T-helper 17 cell (primary cell): ENCODE measurements around the gene FRRS1L. TPM values are rescaled to one million over a fixed set of nuclear protein-coding genes. Genes with fewer than 3 reads are reported as not detected.

Experiments used
- ATAC-seq: fragments of 150-1000 bp; cut with Tn5 transposase; 2 replicates; pipeline ENCODE4 v1.10.0; 2021; ENCODE audit warnings: mild to moderate bottlenecking, moderate library complexity
- DNase-seq, 3 donors: peaks; one replicate each; pipeline versions ENCODE4 v3.0.0 to v3.0.0-alpha.2; 2020 to 2021
- H3K9me3 ChIP-seq: one replicate; pipeline ENCODE4 v1.7.0; 2013; ENCODE audit warnings: low read length, mild to moderate bottlenecking; ENCODE audit not compliant: control insufficient read depth, poor library complexity, severe bottlenecking
- H3K27ac Mint-ChIP-seq: one replicate; pipeline ENCODE4 v1.8.0; 2022; ENCODE audit warnings: mild to moderate bottlenecking, moderate library complexity, mixed read lengths
- H3K27me3 Mint-ChIP-seq: one replicate; pipeline ENCODE4 v1.8.0; 2022; ENCODE audit warnings: mixed read lengths
- H3K36me3 Mint-ChIP-seq: one replicate; pipeline ENCODE4 v1.8.0; 2022; ENCODE audit warnings: low read depth, mixed read lengths
- H3K4me1 Mint-ChIP-seq: one replicate; pipeline ENCODE4 v1.8.0; 2022; ENCODE audit warnings: mild to moderate bottlenecking, mixed read lengths
- H3K4me3 Mint-ChIP-seq: one replicate; pipeline ENCODE4 v1.8.0; 2022; ENCODE audit warnings: mild to moderate bottlenecking, moderate library complexity, mixed read lengths
- total RNA-seq, 4 donors: library from RNA in 2 of 4; stranded (reverse) in 2 of 4; gene quantifications; one replicate each; pipeline ENCODE4 v1.2.3 and lab custom pipeline; 2022 to 2026

Gene FRRS1L
- total RNA-seq, 2 donors from 2014 or later = not detected

GRCh38 chr9:109117856-109118807 is 48.9 kb downstream of the FRRS1L start:
- peaks cover 41% of the 10 kb centered on the region for H3K4me1 Mint-ChIP-seq

GRCh38 chr9:109115931-109116526 is 51.0 kb downstream of the FRRS1L start:
- no peaks in the 10 kb centered on the region for H3K36me3 Mint-ChIP-seq
- no peaks in the 10 kb centered on the region for H3K9me3 ChIP-seq
- H3K4me3 Mint-ChIP-seq = peak overlapping the region; percentile 50
- DNase-seq (no peak), ATAC-seq (no peak)
- H3K4me1 Mint-ChIP-seq = peaks cover 50% of the 10 kb centered on the region
- H3K27me3 Mint-ChIP-seq = no peaks in the 10 kb centered on the region
- peak overlapping the region; percentile 87 for H3K27ac Mint-ChIP-seq

More at GRCh38 chr9:109117856-109118807, 48.9 kb downstream of the FRRS1L start:
- Mint-ChIP-seq H3K36me3 (no peaks in the 10 kb centered on the region), H3K4me3 (peak overlapping the region; percentile 94), H3K27ac (peak overlapping the region; percentile 87), H3K27me3 (no peaks in the 10 kb centered on the region)
- DNase-seq (peak in 1 of 3 donors; percentile 35), ATAC-seq (peak; percentile 11)
- no peaks in the 10 kb centered on the region for H3K9me3 ChIP-seq

- no peaks in the 10 kb centered on the region for H3K9me3 ChIP-seq
- Mint-ChIP-seq H3K27ac (peak overlapping the region; percentile 82), H3K27me3 (no peaks in the 10 kb centered on the region), H3K4me3 (peak overlapping the region; percentile 66), H3K36me3 (no peaks in the 10 kb centered on the region), H3K4me1 (peaks cover 62% of the 10 kb centered on the region)
- ATAC-seq (no peak), DNase-seq (no peak)
Measured at GRCh38 chr9:109114670-109115069, 52.4 kb downstream of the FRRS1L start.

- no peaks in the 10 kb centered on the region for H3K9me3 ChIP-seq
- Mint-ChIP-seq H3K27ac (peak overlapping the region; percentile 82), H3K27me3 (no peaks in the 10 kb centered on the region), H3K36me3 (no peaks in the 10 kb centered on the region), H3K4me1 (peaks cover 62% of the 10 kb centered on the region), H3K4me3 (peak overlapping the region; percentile 66)
- no peak for DNase-seq
- no peak for ATAC-seq
Measured at GRCh38 chr9:109113892-109114609, 53.0 kb downstream of the FRRS1L start.

DNA sequence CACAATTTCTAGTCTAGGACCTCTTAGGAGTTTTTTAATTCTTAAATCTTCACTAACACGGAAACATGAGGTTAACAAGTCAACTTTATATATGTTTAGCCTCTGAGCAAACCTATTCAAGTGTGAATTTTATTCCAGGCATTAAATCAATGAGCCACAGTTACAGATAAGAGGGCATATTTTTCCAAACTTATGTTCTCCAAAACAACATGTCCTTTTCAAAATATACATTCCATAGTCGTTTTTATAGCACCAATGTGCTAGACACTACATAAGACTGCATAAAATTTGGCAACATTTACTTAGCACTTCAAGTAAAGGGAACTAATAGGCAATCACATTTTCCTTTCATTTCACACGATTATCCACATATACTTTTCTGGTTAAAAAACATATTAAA is 53.8 kb downstream of the FRRS1L start:
- ATAC-seq (no peak), DNase-seq (no peak)
- Mint-ChIP-seq H3K4me3 (no peak overlapping the region), H3K27me3 (no peaks in the 10 kb centered on the region), H3K36me3 (no peaks in the 10 kb centered on the region), H3K27ac (peak overlapping the region; percentile 82), H3K4me1 (peaks cover 58% of the 10 kb centered on the region)
- no peaks in the 10 kb centered on the region for H3K9me3 ChIP-seq

GRCh38 chr9:109110329-109111021 is 56.6 kb downstream of the FRRS1L start:
- Mint-ChIP-seq H3K4me3 (peak overlapping the region; percentile 83), H3K4me1 (peaks cover 50% of the 10 kb centered on the region), H3K36me3 (no peaks in the 10 kb centered on the region), H3K27ac (peak overlapping the region; percentile 99), H3K27me3 (no peaks in the 10 kb centered on the region)
- ATAC-seq = peak; percentile 87
- no peaks in the 10 kb centered on the region for H3K9me3 ChIP-seq
- DNase-seq = no peak

DNA sequence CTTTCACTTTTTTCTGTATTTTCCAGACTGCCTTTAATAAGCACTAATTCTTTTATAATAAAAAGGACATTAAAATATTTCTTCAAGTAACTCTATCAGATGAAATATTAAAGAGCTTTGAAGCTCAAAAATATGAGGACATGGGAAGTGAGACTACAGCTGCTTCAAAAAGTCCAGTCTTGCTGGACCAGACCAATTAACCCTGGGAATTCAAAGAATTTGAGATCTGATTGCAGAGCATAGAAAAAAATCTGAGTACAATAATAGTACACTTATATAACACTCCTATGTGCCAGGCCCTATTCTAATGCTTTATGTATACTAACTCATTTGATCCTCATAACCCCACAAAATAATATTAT is 57.1 kb downstream of the FRRS1L start:
- H3K9me3 ChIP-seq = no peaks in the 10 kb centered on the region
- Mint-ChIP-seq H3K4me1 (peaks cover 47% of the 10 kb centered on the region), H3K36me3 (no peaks in the 10 kb centered on the region), H3K27ac (peak overlapping the region; percentile 99), H3K27me3 (no peaks in the 10 kb centered on the region), H3K4me3 (no peak overlapping the region)
- ATAC-seq (no peak), DNase-seq (no peak)

DNA sequence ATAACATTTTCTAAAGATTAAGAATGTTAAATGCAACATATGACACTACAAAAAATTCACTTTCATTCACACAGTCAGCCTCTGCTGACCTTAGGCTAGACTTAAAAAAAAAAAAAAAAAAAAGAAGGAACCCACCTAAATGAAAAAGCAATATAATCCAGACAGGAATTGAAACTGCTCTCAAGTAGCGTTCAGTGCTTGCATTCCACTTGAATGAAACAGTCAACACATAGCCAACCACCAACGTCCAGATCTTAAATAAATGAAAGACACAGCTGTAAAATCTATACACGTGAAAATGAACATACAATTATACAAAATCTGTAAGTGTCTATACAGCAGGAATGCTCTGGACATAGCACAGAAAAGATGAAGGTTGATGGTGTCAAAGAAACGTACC is 58.7 kb downstream of the FRRS1L start:
- no peaks in the 10 kb centered on the region for H3K9me3 ChIP-seq
- Mint-ChIP-seq H3K4me1 (peaks cover 38% of the 10 kb centered on the region), H3K27me3 (no peaks in the 10 kb centered on the region), H3K27ac (peak overlapping the region; percentile 86), H3K4me3 (no peak overlapping the region), H3K36me3 (no peaks in the 10 kb centered on the region)
- ATAC-seq = no peak
- DNase-seq = no peak

DNA sequence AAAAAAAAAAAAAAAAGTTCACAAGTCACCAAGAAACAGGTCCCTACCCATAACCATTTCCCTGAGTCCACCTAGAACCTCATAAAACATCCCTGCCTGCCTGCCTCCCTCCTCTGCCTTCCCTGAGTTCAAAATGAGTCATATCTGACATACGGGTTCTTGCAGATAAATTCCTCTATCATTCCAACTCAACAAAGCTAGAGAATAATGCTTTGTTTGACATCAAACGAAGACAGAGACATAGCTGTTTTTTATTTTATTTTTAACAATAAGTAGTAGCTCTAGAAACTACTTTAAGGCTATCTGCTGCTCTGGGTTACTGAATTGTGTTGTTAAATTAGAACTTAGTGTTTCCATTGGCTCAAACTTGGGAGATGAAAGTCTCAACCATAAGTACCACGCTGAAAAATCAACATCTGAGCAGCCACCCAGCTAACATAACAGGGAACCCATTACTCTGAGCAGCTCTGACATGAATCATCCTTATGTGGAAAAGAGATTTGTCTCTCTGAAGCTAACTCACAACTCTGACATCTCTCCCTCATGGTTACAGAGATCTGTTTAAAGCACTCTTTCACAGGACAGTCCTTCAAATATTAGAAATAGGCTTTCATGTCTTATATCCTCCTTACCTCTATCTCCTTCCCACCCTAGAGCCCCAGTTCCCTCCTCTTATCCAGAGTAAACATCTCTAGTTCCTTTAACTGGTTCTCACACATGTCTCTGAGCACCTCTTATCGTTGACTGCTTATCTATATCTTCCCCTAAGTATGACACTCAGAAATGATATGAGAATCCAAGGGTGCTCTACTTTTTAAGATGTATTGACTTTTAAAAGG is 59.4 kb downstream of the FRRS1L start:
- H3K4me1 Mint-ChIP-seq = peaks cover 41% of the 10 kb centered on the region
- H3K4me3 Mint-ChIP-seq = peak overlapping the region; percentile 52

GRCh38 chr9:109101810-109102209 is 65.2 kb downstream of the FRRS1L start:
- H3K9me3 ChIP-seq = no peaks in the 10 kb centered on the region
- Mint-ChIP-seq H3K4me1 (peaks cover 49% of the 10 kb centered on the region), H3K27me3 (no peaks in the 10 kb centered on the region), H3K4me3 (peak overlapping the region; percentile 90), H3K27ac (peak overlapping the region; percentile 94), H3K36me3 (peaks cover 6% of the 10 kb centered on the region)
- ATAC-seq = peak; percentile 84
- no peak for DNase-seq

More for the DNA sequence above, 59.4 kb downstream of the FRRS1L start:
- Mint-ChIP-seq H3K27me3 (no peaks in the 10 kb centered on the region), H3K27ac (peak overlapping the region; percentile 86), H3K36me3 (peaks cover 2% of the 10 kb centered on the region)
- ATAC-seq = peak; percentile 25
- DNase-seq = no peak
- H3K9me3 ChIP-seq = no peaks in the 10 kb centered on the region

GRCh38 chr9:109101202-109101595 is 65.8 kb downstream of the FRRS1L start:
- Mint-ChIP-seq H3K36me3 (peaks cover 7% of the 10 kb centered on the region), H3K4me1 (peaks cover 50% of the 10 kb centered on the region), H3K27ac (peak overlapping the region; percentile 94), H3K27me3 (no peaks in the 10 kb centered on the region), H3K4me3 (peak overlapping the region; percentile 90)
- peak; percentile 59 for ATAC-seq
- no peaks in the 10 kb centered on the region for H3K9me3 ChIP-seq
- no peak for DNase-seq

- ATAC-seq (no peak), DNase-seq (no peak)
- peaks cover 9% of the 10 kb centered on the region for H3K36me3 Mint-ChIP-seq
- H3K9me3 ChIP-seq = no peaks in the 10 kb centered on the region
- peak overlapping the region; percentile 90 for H3K4me3 Mint-ChIP-seq
- H3K4me1 Mint-ChIP-seq = peaks cover 54% of the 10 kb centered on the region
- H3K27ac Mint-ChIP-seq = peak overlapping the region; percentile 94
- H3K27me3 Mint-ChIP-seq = no peaks in the 10 kb centered on the region
Measured at GRCh38 chr9:109100543-109101201, 66.4 kb downstream of the FRRS1L start.
